IMR-90 (cell line): Measurements from ENCODE around the gene MAEA.

Experiments
- CEBPB ChIP-seq: IDR thresholded peaks from 2 replicates; pipeline ENCODE4 v1.6.1; 2012; ENCODE audit warnings: low read depth, low read length, improper control_type of control experiment
- CHD1 ChIP-seq: IDR thresholded peaks from 2 replicates; pipeline ENCODE4 v1.6.1; 2012; ENCODE audit warnings: low read depth, low read length, improper control_type of control experiment
- POLR2A ChIP-seq: IDR thresholded peaks from 2 replicates; pipeline ENCODE4 v1.6.1; 2012; ENCODE audit warnings: mild to moderate bottlenecking, low read depth, low read length
- SMC3 ChIP-seq: fragments of 150-350 bp; IDR thresholded peaks from 2 replicates; pipeline ENCODE4 v1.6.1; 2016; ENCODE audit warnings: low read depth, mild to moderate bottlenecking, antibody characterized with exemption, low read length, moderate library complexity
- TF ChIP-seq, protein P1 (sequence below): conservative IDR thresholded peaks from 2 replicates; pipeline ENCODE4 v1.5.1; 2012; ENCODE audit warnings: mild to moderate bottlenecking, low read depth, low read length, improper control_type of control experiment
- TF ChIP-seq, protein P2 (sequence below): fragments of 150-350 bp; IDR thresholded peaks from 2 replicates; pipeline ENCODE4 v1.6.1; 2017; ENCODE audit warnings: mild to moderate bottlenecking, antibody characterized with exemption, low read length, low read depth

DNA sequence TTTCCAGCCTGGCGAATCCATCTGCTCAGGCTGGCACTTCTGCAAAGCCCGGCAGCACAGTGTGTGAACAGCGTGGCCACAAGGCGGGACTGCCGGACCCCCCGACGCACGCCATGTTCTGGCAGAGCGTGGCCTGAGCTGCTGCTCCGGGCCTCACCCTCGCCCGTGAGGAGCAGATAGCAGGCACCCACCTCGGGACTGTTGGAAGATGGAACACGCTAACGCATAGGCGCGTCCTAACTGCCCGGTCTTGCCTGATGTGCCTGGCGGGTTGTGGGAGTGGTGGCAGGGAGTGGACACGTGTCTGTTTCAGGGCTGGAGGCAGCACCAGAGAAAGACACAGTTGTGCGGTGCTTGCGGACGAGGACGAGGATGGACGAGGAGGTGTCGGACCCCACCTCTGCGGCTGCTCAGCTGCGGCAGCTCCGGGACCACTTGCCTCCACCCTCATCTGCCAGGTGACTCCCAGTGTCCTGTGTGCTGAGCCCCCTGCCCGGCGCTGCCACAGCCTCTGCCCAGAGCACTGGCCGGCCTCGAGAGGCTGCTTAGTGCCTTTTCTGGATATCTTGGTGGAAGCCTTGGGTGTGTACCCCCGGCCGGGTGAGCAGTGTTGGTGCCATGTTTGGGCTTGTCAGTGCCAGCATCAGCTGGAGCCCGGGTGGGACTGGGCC is 85.5 kb downstream of the MAEA start:
- TF ChIP-seq, protein P1, sequence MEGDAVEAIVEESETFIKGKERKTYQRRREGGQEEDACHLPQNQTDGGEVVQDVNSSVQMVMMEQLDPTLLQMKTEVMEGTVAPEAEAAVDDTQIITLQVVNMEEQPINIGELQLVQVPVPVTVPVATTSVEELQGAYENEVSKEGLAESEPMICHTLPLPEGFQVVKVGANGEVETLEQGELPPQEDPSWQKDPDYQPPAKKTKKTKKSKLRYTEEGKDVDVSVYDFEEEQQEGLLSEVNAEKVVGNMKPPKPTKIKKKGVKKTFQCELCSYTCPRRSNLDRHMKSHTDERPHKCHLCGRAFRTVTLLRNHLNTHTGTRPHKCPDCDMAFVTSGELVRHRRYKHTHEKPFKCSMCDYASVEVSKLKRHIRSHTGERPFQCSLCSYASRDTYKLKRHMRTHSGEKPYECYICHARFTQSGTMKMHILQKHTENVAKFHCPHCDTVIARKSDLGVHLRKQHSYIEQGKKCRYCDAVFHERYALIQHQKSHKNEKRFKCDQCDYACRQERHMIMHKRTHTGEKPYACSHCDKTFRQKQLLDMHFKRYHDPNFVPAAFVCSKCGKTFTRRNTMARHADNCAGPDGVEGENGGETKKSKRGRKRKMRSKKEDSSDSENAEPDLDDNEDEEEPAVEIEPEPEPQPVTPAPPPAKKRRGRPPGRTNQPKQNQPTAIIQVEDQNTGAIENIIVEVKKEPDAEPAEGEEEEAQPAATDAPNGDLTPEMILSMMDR, result no peak
- TF ChIP-seq CEBPB (no peak), SMC3 (no peak), POLR2A (no peak), CHD1 (no peak)
- TF ChIP-seq, protein P2, sequence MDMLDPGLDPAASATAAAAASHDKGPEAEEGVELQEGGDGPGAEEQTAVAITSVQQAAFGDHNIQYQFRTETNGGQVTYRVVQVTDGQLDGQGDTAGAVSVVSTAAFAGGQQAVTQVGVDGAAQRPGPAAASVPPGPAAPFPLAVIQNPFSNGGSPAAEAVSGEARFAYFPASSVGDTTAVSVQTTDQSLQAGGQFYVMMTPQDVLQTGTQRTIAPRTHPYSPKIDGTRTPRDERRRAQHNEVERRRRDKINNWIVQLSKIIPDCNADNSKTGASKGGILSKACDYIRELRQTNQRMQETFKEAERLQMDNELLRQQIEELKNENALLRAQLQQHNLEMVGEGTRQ, result no peak
